ENCODE measurements around the gene GPS1.

DNA sequence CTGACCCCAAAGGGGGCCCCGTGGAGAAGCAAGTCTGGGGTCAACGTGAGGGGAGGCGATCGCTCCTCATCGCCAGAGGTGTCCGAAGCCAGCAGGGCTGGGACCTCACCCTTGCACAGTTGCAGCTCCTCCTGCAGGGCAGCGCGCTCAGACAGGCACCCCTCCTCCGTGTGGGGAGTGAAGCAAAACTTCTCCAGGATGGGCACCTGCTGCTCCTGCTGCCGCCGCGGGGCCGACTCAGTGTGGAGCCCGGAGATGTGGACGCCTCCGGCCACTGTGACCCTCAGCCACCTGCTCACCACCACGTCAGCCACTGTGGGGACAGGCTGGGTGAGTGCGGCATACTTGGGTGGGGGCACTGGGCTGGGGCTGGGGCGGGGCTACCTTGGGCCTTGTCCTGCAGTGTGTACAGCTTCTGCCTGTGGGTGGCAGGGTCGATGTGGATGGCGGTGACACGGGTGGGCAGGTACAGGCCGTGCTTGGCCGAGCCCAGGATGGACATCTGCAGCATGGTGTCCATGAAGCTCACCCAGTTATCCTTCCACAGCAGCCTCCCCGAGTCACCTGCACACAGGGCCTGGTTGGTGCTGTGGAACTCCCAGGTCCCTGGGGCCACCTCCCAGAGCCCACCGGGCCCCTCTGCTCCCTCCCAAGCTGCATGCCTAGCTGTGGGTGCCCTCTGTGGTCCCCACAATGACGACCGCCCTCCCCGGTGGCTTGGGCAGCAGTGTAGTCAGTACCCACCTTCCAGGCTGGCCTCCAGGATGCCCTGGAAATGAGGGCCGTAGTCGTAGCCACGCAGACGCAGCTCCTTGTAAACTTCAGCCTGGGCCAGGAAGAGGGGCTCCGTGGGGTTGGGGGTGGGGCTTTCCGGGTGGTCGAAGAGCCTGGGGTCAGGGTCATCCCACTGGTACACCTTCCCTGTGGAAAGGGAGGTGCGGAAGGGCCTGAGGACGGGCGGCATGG, 35.5 kb downstream of the GPS1 start:
- TF ChIP-seq CTCF (IDR thresholded peaks at IDR 0.05; ENCODE audit: low read length) (no peak), EZH2 (IDR thresholded peaks at IDR 0.05; ENCODE audit: borderline replicate concordance, low read length) (no peak)
